AG04450 (cell line): ENCODE data around the gene THADA. TPM values are rescaled to one million over a fixed set of nuclear protein-coding genes. Genes with fewer than 3 reads are reported as not detected.

Experiments used
- CTCF ChIA-PET: fragments of 300-600, 350-600 bp; formaldehyde crosslinking; extraction: SDS; loops from one replicate; lab custom pipeline; 2022; ENCODE audit warnings: antibody characterized with exemption, inconsistent platforms; lab: Charles Lee
- POLR2A ChIA-PET: fragments of 350-600 bp; formaldehyde crosslinking; extraction: SDS; loops from one replicate; lab custom pipeline; 2021; ENCODE audit warnings: antibody characterized with exemption, inconsistent platforms; lab: Yijun Ruan, JAX
- DNase-seq: peaks from one replicate; pipeline ENCODE4 v3.0.0-alpha.2; 2011; ENCODE audit warnings: low read depth, low spot score
- H3K27ac ChIP-seq: one replicate; pipeline ENCODE4 v1.5.1; 2012; ENCODE audit warnings: low read depth, low read length, control low read depth
- H3K27me3 ChIP-seq: one replicate; pipeline ENCODE4 v1.6.0; 2012; ENCODE audit warnings: low read length; ENCODE audit not compliant: control insufficient read depth, insufficient read depth
- H3K4me3 ChIP-seq: 2 replicates; pipeline ENCODE4 v1.5.1; 2011; ENCODE audit warnings: mild to moderate bottlenecking, low read depth, low read length, control low read depth
- H3K9me3 ChIP-seq: 2 replicates; pipeline ENCODE4 v1.5.1; 2012; ENCODE audit warnings: low read length; ENCODE audit not compliant: control insufficient read depth, insufficient read depth
- polyA plus RNA-seq: library from polyadenylated mRNA; depleted of rRNA; stranded (reverse); fragments of >200 nt; gene quantifications from 2 replicates; pipeline ENCODE4 v1.2.3, GENCODE V29; 2011
- TF ChIP-seq, protein P1 (sequence below): IDR thresholded peaks from 2 replicates; pipeline ENCODE4 v1.5.1; 2011; ENCODE audit warnings: low read depth, low read length, control low read depth, inconsistent platforms

THADA gene
- polyA plus RNA-seq, 1 experiment: 15.0 TPM

DNA sequence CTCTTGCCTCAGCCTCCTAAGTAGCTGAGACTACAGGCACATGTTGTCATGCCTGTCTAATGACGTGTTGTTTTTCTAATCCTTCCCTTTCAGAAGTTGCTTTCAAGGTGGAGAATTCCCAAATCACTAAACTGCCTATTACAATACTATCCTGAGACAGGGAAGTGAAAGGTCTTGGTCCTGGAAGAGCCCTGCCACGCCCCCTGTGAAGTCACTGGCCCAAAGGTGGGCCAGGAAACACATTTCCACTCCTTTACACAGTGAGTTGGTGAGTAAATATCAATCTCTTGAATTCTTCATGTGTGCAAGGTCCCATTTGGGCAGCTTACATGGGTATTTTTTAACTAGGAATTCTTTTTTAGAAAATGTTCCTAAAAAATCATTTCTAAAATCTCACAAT, 150.1 kb downstream of the THADA start:
- POLR2A ChIA-PET: no interaction called here
- no peaks in the 10 kb centered on the region for H3K9me3 ChIP-seq
- CTCF ChIA-PET: no interaction called here
- DNase-seq: no peak
- no peak overlapping the region for H3K4me3 ChIP-seq
- H3K27ac ChIP-seq: no peak overlapping the region
- no peaks in the 10 kb centered on the region for H3K27me3 ChIP-seq
- TF ChIP-seq, protein P1, sequence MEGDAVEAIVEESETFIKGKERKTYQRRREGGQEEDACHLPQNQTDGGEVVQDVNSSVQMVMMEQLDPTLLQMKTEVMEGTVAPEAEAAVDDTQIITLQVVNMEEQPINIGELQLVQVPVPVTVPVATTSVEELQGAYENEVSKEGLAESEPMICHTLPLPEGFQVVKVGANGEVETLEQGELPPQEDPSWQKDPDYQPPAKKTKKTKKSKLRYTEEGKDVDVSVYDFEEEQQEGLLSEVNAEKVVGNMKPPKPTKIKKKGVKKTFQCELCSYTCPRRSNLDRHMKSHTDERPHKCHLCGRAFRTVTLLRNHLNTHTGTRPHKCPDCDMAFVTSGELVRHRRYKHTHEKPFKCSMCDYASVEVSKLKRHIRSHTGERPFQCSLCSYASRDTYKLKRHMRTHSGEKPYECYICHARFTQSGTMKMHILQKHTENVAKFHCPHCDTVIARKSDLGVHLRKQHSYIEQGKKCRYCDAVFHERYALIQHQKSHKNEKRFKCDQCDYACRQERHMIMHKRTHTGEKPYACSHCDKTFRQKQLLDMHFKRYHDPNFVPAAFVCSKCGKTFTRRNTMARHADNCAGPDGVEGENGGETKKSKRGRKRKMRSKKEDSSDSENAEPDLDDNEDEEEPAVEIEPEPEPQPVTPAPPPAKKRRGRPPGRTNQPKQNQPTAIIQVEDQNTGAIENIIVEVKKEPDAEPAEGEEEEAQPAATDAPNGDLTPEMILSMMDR: no peak

DNA sequence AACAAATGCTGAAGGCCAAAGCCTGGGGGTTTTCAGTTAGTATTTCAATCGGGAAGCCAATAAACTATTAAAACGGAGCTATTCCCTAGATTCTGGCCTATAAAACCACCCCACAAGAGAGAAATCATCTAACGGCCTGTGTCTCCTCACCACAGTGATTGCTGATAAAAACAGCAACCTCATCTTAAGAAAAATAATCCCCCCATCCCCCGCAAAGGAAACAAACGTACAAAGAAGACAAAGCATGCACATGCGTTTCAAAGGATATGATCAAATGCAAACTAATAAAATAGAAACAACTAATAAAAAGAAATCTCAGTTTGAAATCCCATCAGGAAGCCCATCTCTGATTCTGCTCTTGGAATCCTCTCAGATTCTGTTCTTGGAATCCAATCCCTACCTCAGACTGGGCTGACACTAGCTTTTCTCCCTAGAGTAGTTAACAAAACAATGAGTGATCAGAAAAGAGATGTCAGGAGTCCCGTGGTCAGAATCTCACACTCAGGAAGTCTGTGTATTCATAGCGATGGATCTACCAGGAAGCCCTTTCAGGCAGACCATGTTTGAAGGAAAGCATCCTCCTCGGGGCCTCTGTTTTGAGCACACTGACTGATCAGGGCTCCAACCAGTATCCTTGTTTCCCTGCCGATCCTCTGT, 150.7 kb downstream of the THADA start:
- TF ChIP-seq, protein P1: no peak
- H3K27me3 ChIP-seq: no peaks in the 10 kb centered on the region
- H3K4me3 ChIP-seq: no peak overlapping the region
- H3K9me3 ChIP-seq: no peaks in the 10 kb centered on the region
- POLR2A ChIA-PET: no interaction called here
- CTCF ChIA-PET: no interaction called here
- no peak for DNase-seq
- no peak overlapping the region for H3K27ac ChIP-seq

DNA sequence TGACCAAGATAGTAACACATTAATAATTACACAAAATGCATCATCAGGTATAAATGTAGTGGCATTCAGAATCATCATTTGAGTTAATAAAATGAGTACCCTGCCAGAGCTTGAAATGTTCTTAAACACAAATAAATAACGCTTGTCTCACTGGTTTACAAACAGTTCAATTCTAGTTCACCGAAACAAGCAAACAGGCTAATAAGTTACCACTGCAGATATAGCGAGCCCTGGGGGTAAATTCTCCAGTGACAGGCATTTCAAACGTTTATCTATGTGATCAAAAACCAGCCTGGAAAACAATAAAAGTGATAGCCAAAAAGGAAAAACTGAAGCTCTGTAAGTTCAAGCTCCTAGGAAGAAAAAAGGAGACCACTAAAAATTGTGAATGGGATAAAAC, 152.6 kb downstream of the THADA start:
- CTCF ChIA-PET: no interaction called here
- H3K4me3 ChIP-seq: no peak overlapping the region
- DNase-seq: no peak
- TF ChIP-seq, protein P1: no peak
- no peak overlapping the region for H3K27ac ChIP-seq
- POLR2A ChIA-PET: no interaction called here
- no peaks in the 10 kb centered on the region for H3K9me3 ChIP-seq
- no peaks in the 10 kb centered on the region for H3K27me3 ChIP-seq

DNA sequence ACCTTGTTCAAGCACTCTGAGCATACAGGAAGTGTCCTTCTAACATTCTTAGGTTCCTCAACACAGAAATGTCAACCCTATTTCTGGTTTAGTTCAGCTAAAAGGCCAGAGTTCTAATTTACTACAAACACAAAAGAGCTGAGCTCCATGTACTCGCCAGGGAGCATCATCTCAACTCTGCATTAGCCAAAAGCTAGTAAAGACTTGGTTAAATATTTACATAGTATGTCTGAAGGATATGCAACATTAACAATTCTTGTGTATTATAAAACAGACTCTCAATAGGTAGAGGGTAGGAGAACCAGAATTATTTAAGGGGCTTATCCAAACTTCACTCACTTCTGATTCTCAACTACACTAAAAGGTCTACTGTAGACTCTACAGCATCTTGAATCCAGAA, 154.6 kb downstream of the THADA start:
- CTCF ChIA-PET: interaction anchor here (0.6 kb wide), 1 partner anchor 26 kb away, joined by 3 read pairs; no protein-coding TSS in a partner anchor
- TF ChIP-seq, protein P1: no peak
- H3K4me3 ChIP-seq: no peak overlapping the region
- POLR2A ChIA-PET: no interaction called here
- no peak overlapping the region for H3K27ac ChIP-seq
- no peak for DNase-seq
- H3K27me3 ChIP-seq: no peaks in the 10 kb centered on the region
- H3K9me3 ChIP-seq: no peaks in the 10 kb centered on the region

DNA sequence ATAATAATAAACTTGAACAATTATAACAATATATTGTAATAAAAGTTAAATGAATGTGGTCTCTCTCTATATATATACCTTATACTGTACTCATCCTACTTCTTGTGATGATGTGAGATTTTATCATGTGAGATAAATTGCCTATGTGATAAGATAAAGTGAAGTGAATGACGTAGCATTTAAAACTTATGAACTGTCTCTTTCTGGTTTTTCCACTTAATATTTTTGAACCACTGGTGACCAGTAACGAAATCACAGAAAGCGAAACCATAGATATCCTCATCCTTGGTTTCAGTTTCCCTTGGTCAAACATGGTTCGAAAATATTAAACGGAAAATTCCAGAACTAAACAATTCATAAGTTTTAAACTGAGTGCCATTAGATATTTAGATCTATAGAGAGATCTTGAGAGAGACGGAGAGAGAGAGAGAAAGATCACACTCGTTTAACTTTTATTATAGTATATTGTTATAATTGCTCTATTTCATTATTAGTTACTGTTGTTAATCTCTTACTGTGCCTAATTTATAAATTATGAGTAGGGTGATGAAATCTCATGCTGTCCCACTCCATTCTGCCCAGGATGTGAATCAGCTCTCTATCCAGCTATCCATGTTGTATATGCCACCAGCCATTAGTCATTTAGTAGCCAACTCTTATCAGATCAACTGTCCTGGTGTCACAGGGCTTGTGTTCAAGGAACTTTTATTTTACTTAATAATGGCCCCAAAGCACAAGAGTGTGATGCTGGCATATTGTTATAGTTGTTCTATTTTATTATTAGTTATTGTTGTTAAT, 156.8 kb downstream of the THADA start:
- Histone ChIP-seq H3K4me3 (no peak overlapping the region), H3K9me3 (no peaks in the 10 kb centered on the region), H3K27ac (no peak overlapping the region), H3K27me3 (no peaks in the 10 kb centered on the region)
- no peak for DNase-seq
- ChIA-PET CTCF (no interaction called here), POLR2A (no interaction called here)
- TF ChIP-seq, protein P1: no peak
